Breast epithelium (tissue), 4 donors: ENCODE measurements around the gene DNM1L. TPM values are rescaled to one million over a fixed set of nuclear protein-coding genes. Genes with fewer than 3 reads are reported as not detected.

Experiments
- DNase-seq, 2 donors: peaks; one replicate each; pipeline ENCODE4 v3.0.0-alpha.2; 2019; ENCODE audit warnings: low spot score in 2 of 2
- H3K27ac ChIP-seq, 2 donors: fragments of 200-600 bp; sonication (generic) in 1 of 2; one replicate each; pipeline ENCODE4 v1.5.1; 2016 to 2019; ENCODE audit warnings: mild to moderate bottlenecking in 1 of 2
- H3K27me3 ChIP-seq, 2 donors: fragments of 200-600 bp; sonication (generic) in 1 of 2; one replicate each; pipeline versions ENCODE4 v1.5.1 to v1.6.0; 2017 to 2019; ENCODE audit warnings: control low read depth in 1 of 2, mild to moderate bottlenecking in 1 of 2
- H3K36me3 ChIP-seq: fragments of 200-600 bp; one replicate; pipeline ENCODE4 v1.5.1; 2019
- H3K4me1 ChIP-seq, 2 donors: fragments of 200-600 bp; sonication (generic); one replicate each; pipeline ENCODE4 v1.5.1; 2016 to 2019; ENCODE audit warnings: control low read depth in 1 of 2
- H3K4me3 ChIP-seq, 3 donors: fragments of 200-600 bp; sonication (generic); 1 replicate in 2 of 3; 2 replicates in 1 of 3; pipeline ENCODE4 v1.5.1; 2016 to 2019; ENCODE audit warnings: mild to moderate bottlenecking in 3 of 3, moderate library complexity in 2 of 3
- H3K9me3 ChIP-seq, 2 donors: fragments of 200-600 bp; sonication (generic) in 1 of 2; one replicate each; pipeline ENCODE4 v1.5.1; 2016 to 2019; ENCODE audit warnings: control low read depth in 1 of 2
- POLR2A ChIP-seq: fragments of 450-650 bp; IDR thresholded peaks from one replicate; pipeline ENCODE4 v1.6.1; 2016; ENCODE audit warnings: antibody characterized with exemption, mild to moderate bottlenecking, moderate library complexity
- POLR2AphosphoS5 ChIP-seq, 3 donors: sonication (generic); formaldehyde crosslinking; IDR thresholded peaks; one replicate each; pipeline ENCODE4 v1.6.1; 2017; ENCODE audit warnings: antibody characterized with exemption in 3 of 3
- intact Hi-C: fragments of 100-400 bp; cut with DNase I; formaldehyde crosslinking; loops from one replicate; pipeline ENCODE4 v1.15.1; 2023; ENCODE audit warnings: low total_unique reads
- total RNA-seq, 3 donors: library from RNA; depleted of rRNA; stranded (reverse); fragments of >200 nt; gene quantifications; one replicate each; pipeline ENCODE4 v1.1.0, GENCODE V29; 2016
- TF ChIP-seq, protein P1 (sequence below), 3 donors: fragments of 450-650 bp; IDR thresholded peaks; one replicate each; pipeline ENCODE4 v1.5.1; 2016 to 2017; ENCODE audit warnings: antibody characterized with exemption in 3 of 3, mild to moderate bottlenecking in 3 of 3, moderate library complexity in 3 of 3

Gene DNM1L
- total RNA-seq, 3 donors from 2014 or later = 46.1 to 84.0 (median 70.8) TPM

DNA sequence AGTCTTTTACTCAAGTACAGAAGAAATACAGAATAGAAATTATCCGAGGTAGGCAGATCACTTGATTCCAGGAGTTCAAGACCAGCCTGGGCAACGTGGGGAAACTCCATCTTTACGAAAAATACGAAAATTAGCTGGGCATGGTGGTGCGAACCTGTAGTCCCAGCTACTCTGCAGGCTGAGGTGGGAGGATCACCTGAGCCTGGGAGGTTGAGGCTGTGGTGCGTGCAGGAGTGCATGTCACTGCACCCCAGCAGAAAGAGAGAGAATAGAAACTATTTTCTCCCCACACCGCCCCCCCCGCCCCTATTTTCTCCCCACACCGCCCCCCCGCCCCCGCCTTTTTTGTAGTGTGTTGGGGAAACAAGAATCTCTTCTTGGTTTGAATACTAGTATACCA is 2.2 kb downstream of the DNM1L start:
- H3K27ac ChIP-seq = peak overlapping the region in 1 of 2 donors; percentile 5
- H3K27me3 ChIP-seq = no peaks in the 10 kb centered on the region
- TF ChIP-seq POLR2AphosphoS5 (IDR thresholded peaks at IDR 0.05) = no peak
- TF ChIP-seq, protein P1, sequence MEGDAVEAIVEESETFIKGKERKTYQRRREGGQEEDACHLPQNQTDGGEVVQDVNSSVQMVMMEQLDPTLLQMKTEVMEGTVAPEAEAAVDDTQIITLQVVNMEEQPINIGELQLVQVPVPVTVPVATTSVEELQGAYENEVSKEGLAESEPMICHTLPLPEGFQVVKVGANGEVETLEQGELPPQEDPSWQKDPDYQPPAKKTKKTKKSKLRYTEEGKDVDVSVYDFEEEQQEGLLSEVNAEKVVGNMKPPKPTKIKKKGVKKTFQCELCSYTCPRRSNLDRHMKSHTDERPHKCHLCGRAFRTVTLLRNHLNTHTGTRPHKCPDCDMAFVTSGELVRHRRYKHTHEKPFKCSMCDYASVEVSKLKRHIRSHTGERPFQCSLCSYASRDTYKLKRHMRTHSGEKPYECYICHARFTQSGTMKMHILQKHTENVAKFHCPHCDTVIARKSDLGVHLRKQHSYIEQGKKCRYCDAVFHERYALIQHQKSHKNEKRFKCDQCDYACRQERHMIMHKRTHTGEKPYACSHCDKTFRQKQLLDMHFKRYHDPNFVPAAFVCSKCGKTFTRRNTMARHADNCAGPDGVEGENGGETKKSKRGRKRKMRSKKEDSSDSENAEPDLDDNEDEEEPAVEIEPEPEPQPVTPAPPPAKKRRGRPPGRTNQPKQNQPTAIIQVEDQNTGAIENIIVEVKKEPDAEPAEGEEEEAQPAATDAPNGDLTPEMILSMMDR (IDR thresholded peaks at IDR 0.05) = no peak
- no peak for TF ChIP-seq POLR2A
- H3K4me1 ChIP-seq = no peaks in the 10 kb centered on the region
- H3K4me3 ChIP-seq = no peak overlapping the region
- no peaks in the 10 kb centered on the region for H3K36me3 ChIP-seq
- no peak for DNase-seq
- intact Hi-C loops = no loop called here
- no peaks in the 10 kb centered on the region for H3K9me3 ChIP-seq

DNA sequence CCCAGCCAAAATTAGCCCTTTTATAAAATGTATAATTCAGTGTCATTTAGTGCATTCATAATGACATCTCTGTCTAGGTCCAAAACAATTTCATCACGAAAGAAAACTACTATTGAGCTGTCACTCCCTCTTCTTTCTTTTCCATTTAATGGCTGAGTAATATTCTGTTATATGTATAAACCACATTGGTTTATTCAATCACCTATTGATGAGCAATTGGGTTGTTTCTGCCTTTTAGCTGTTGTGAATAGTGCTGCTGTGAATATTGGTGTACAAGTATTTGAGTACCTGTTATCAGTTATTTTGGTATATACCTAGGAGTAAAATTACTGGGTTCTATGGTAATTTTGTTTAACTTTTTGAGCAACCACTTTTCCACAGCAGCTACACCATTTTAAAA is 7.2 kb downstream of the DNM1L start:
- no peak overlapping the region for H3K27ac ChIP-seq
- H3K9me3 ChIP-seq = no peaks in the 10 kb centered on the region
- TF ChIP-seq POLR2AphosphoS5 (IDR thresholded peaks at IDR 0.05) (no peak), POLR2A (no peak)
- TF ChIP-seq, protein P1 (IDR thresholded peaks at IDR 0.05) = no peak
- H3K4me1 ChIP-seq = no peaks in the 10 kb centered on the region
- intact Hi-C loops = no loop called here
- DNase-seq = no peak
- H3K4me3 ChIP-seq = no peak overlapping the region
- H3K27me3 ChIP-seq = no peaks in the 10 kb centered on the region
- no peaks in the 10 kb centered on the region for H3K36me3 ChIP-seq

DNA sequence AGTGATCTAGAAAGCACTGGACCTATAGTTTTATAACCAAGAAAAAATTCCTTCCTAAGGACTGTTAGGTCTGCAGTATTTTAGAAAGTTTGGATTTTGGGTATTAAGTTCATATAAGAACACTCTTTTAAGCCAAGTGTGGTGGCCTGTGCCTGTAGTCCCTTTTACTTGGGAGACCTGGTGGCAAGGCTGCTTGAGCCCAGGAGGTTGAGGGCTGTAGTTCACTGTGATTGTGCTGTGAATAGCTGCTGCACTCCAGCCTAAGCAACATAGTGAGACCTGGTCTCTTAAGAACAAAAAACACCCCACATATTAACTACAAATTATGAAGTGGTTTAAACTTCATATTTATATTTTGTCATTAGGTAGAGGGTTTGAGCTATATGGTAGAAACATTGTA is 9.7 kb downstream of the DNM1L start:
- DNase-seq = no peak
- Histone ChIP-seq H3K36me3 (no peaks in the 10 kb centered on the region), H3K27ac (no peak overlapping the region), H3K27me3 (no peaks in the 10 kb centered on the region), H3K4me1 (no peaks in the 10 kb centered on the region), H3K9me3 (no peaks in the 10 kb centered on the region), H3K4me3 (no peak overlapping the region)
- intact Hi-C loops = no loop called here
- no peak for TF ChIP-seq POLR2A

DNA sequence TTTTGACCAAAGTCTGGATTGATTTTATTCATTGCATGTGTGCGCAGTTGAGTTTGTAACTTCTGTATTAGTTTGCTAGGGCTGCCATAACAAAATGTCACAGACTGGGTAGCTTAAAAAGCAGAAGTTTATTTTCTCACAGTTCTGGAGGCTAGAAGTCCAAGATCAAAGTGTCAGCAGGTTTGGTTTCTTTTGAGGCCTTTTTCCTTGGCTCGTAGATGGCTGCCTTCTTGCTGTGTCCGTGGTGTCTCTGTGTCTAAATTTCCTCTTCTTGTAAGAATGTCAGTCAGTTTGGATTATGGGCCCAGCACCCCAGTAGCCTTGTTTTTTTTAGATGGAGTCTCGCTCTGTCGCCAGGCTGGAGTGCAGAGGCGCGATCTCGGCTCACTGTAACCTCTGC is 11.8 kb downstream of the DNM1L start:
- no peak for TF ChIP-seq POLR2AphosphoS5 (IDR thresholded peaks at IDR 0.05)
- no peak for TF ChIP-seq POLR2A
- TF ChIP-seq, protein P1 (IDR thresholded peaks at IDR 0.05) = no peak
- H3K27me3 ChIP-seq = no peaks in the 10 kb centered on the region
- no peak overlapping the region for H3K27ac ChIP-seq
- no peaks in the 10 kb centered on the region for H3K36me3 ChIP-seq
- no peak overlapping the region for H3K4me3 ChIP-seq
- DNase-seq = no peak
- intact Hi-C loops = no loop called here
- no peaks in the 10 kb centered on the region for H3K4me1 ChIP-seq
- peaks cover 0 to 3% of the 10 kb centered on the region in 2 donors for H3K9me3 ChIP-seq

DNA sequence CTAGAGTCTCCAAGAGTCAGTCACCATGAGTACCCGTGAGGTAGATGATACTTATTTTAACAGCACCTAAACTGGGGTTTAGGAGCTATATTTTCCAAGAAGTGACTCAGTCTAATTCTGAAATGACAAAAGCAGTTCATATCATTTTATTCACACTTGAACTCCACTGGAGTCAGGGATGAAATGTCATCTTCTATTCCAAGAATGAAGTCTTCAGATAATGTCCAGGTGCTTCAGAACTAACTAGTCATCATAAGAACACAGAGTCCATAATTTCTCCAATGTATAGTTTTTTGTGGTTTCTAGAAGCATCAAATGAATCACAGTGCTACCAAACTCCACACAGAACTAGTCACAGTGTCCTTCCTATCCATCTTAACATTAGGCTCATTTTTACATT is 13.3 kb downstream of the DNM1L start:
- H3K36me3 ChIP-seq = no peaks in the 10 kb centered on the region
- no peak for DNase-seq
- peaks cover 0 to 3% of the 10 kb centered on the region in 2 donors for H3K9me3 ChIP-seq
- TF ChIP-seq POLR2A (no peak), POLR2AphosphoS5 (IDR thresholded peaks at IDR 0.05) (no peak)
- TF ChIP-seq, protein P1 (IDR thresholded peaks at IDR 0.05) = no peak
- H3K4me1 ChIP-seq = no peaks in the 10 kb centered on the region
- intact Hi-C loops = no loop called here
- H3K27ac ChIP-seq = no peak overlapping the region
- H3K4me3 ChIP-seq = no peak overlapping the region
- no peaks in the 10 kb centered on the region for H3K27me3 ChIP-seq

DNA sequence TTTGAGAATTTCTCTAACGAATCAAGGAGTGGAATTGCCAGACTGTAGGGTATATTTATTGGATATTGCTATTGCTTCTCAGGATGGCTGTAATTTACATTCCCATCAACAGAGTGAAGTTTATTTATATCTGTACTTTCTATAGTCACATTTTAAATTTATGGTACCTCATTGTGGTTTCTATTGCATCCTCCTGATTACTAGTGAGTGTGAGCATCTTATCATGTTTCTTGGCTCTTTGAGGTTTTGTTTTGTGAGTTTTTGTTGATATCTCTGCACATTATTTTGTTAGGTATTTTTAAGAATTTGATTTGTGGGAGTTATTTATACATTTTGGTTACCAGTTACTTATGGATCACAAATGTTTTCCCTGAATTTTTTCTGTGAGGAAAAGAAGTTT is 13.9 kb downstream of the DNM1L start:
- H3K4me3 ChIP-seq = no peak overlapping the region
- H3K27ac ChIP-seq = no peak overlapping the region
- no peaks in the 10 kb centered on the region for H3K4me1 ChIP-seq
- no peak for DNase-seq
- no peaks in the 10 kb centered on the region for H3K27me3 ChIP-seq
- intact Hi-C loops = no loop called here
- peaks cover 0 to 3% of the 10 kb centered on the region in 2 donors for H3K9me3 ChIP-seq
- TF ChIP-seq POLR2A = no peak
- no peak for TF ChIP-seq POLR2AphosphoS5 (IDR thresholded peaks at IDR 0.05)
- TF ChIP-seq, protein P1 (IDR thresholded peaks at IDR 0.05) = no peak
- H3K36me3 ChIP-seq = no peaks in the 10 kb centered on the region
